Measurements from ENCODE around the gene GIMAP8.
"Not testable (repeated sequence)": the region's sequence is repeated elsewhere in the genome, so short reads cannot be mapped to it uniquely, and the experiment has no call there.

Gene GIMAP8

DNA sequence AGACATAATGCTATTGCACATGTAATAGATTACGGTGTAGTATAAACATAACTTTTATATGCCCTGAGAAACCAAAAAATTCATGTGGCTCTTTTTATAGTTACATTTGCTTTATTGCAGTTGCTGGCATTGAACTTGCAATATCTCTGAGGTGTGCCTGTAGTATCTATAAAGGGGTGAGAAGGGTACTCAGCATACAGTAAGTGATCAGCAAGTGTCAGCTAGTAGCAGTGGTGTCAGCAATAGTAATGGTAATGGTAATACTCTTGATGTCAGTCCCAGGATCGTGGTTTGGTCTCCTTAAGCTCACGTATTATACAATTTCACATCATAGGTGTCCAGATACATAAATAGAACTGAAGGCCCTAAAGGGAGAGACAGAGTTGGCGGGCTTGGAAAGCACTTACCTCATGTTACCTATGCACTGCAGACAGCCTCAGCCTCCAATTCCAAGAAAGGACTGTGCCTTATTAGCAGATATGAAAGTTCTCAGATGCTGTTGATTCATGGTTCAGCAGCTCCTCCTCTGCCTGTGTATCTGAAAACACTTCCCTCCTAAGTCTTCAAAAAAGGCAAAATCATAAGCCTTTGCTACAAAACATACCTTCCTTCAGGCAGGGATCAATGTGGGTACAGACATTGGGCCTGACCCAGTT is 57.6 kb downstream of the GIMAP8 start:
- no peak for DNase-seq (ENCODE audit: low read depth in 2 of 2, low spot score in 1 of 2)

GRCh38 chr7:150511048-150511447 is 60.6 kb downstream of the GIMAP8 start:
- DNase-seq (ENCODE audit: low read depth in 2 of 2, low spot score in 1 of 2): no peak

- no peak for DNase-seq (ENCODE audit: low read depth in 2 of 2, low spot score in 1 of 2)
These were observed 63.3 kb downstream of the GIMAP8 start for GRCh38 chr7:150513758-150514157.

DNA sequence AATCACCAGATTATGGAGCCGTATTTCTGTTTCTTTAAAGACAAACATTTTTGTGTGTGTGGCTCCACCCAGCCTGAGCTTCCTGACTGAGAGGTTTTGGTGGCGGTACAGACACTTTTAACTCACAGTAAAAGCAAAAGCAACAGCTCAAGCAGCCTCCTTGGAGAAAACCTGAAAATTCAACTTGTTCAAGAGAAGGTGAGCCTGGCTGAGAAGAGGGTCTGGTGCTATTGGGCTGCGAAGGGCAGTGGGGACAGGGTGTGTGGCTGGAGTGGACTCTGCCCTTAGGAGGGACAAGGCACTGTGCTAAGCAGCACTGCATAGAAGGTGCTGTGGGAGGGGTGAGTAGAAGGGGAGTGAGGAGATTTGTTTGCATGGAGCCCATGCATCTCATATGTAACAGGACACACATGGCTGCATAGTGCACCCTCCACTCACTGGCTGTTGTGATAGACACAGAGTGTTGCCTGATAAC is 64.4 kb downstream of the GIMAP8 start, which contains the start of gene GIMAP7:
Gene GIMAP7, plus strand, starts transcription at position 125 of the 475 bp plus-strand sequence. CDS start 5,103 bp downstream, outside the sequence.
- peak in 1 of 2 donors; percentile 13 for DNase-seq (ENCODE audit: low read depth in 2 of 2, low spot score in 1 of 2)

DNA sequence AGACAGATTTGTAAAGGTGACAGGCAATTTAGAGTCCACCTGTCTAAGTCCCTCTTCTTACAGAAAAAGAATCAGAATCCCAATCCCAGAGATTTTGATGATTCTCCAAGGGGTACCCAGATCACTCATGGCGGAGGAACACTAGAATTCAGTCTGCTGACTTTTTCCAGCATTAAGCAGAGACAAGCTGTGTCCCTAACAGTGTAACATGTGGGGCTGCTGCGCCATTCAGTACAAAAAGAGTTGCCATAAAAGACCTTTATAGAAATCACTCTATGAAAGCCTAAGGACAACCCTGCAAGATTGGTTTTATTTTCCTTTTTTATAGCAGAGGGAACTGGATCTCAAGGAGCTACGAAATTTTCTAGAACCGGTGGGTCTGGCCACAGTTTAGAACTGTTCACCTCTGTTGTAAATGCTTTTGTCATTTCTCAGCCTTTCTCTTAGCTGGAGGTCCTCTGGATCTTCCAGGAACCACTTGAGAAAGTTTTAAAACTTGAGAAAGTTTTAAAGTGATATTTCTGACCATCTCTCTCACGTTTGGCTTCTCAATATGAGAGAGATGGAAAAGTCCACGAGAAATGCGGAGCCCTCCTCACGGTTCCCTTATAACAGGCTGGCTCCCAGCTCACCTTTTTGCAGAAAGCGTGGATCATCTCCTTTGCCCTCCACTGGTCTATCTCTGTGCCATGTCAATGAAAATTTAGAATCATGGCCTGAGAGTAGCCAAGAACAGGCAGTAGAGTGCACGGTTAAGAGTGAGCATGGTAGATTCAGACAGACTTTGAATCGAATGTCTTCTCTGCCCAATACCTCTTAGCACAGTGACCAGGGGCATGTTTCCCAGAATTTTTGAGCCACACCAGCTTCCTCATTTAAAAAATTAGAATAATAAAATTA is 65.1 kb downstream of the GIMAP8 start:
- DNase-seq (ENCODE audit: low read depth in 2 of 2, low spot score in 1 of 2): no peak

GRCh38 chr7:150516956-150517745 is 66.7 kb downstream of the GIMAP8 start:
- no peak for DNase-seq (ENCODE audit: low read depth in 2 of 2, low spot score in 1 of 2)

- DNase-seq (ENCODE audit: low read depth in 2 of 2, low spot score in 1 of 2): no peak
These were observed 68.9 kb downstream of the GIMAP8 start for GRCh38 chr7:150519310-150519709.

DNA sequence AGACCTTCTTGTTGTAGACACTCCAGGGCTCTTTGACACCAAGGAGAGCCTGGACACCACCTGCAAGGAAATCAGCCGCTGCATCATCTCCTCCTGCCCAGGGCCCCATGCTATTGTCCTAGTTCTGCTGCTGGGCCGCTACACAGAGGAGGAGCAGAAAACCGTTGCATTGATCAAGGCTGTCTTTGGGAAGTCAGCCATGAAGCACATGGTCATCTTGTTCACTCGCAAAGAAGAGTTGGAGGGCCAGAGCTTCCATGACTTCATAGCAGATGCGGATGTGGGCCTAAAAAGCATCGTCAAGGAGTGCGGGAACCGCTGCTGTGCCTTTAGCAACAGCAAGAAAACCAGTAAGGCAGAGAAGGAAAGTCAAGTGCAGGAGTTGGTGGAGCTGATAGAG is 69.7 kb downstream of the GIMAP8 start:
- no peak for DNase-seq (ENCODE audit: low read depth in 2 of 2, low spot score in 1 of 2)

DNA sequence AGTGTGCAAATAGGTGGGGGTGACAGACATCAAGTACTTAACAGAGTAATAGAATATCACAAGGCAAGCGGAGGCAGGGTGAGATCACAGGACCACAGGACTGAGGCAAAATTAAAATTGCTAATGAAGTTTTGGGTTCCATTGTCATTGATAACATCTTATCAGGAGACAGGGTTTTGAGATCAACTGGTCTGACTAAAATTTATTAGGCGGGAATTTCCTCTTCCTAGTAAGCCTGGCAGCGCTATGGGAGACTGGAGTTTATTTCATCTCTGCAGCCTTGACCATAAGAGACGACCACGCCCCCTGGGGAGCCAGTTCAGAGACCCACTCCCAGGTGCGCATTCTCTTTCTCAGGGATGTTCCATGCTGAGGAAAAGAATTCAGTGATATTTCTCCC is 72.5 kb downstream of the GIMAP8 start:
- not testable (repeated sequence) for DNase-seq (ENCODE audit: low read depth in 2 of 2, low spot score in 1 of 2)

DNA sequence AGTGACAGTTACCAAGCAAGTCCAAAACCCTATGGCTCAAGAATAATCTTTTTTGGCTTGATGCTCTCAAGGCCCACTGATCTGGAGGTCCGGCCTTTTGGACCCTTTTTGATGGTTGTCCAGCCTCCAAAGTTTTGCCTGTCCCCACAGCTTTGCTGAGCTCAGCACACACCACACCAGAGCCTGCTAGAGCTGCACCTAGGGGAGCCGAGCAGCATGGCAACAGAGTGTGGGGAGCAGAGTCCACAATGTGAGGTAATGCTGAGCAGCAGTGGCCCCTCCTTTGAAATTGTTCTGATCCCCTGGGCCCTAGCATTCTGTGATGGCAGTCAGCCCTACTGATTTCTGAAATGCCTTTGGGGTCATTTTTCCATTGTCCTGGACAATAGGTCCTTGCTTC is 73.6 kb downstream of the GIMAP8 start:
- no peak for DNase-seq (ENCODE audit: low read depth in 2 of 2, low spot score in 1 of 2)
